ENCODE data around the gene DENND4C.
"Not testable (repeated sequence)": the region's sequence is repeated elsewhere in the genome, so short reads cannot be mapped to it uniquely, and the experiment has no call there.

DENND4C gene

DNA sequence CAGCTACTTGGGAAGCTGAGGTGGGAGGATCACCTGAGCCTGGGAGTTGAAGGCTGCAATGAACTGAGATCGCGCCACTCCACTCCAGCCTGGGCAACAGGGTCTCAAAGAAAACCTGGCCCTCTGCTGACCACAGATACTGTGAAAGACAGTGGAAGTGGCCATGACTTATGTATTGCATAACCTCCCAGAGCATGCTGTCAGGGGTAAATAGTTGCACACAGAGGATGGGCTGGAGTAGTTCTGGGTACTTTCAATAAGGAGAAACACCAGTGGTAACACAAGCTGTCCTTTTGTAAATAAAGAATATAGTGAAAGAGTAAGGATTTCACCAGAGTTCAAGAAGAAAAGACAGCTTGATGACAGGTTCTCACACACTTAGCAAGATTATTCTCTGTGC is 180.1 kb downstream of the DENND4C start:
- peak overlapping the region in 3 of 5 donors; percentile 0 to 99 (median 40) for H3K4me3 ChIP-seq (ENCODE audit: low read depth in 1 of 5, low read length in 5 of 5)
- H3K27me3 ChIP-seq (ENCODE audit: control insufficient read depth in 5 of 5, insufficient read depth in 4 of 5, low read length in 5 of 5) = no peaks in the 10 kb centered on the region
- H3K9me3 ChIP-seq (ENCODE audit: control insufficient read depth in 5 of 5, low read length in 5 of 5) = no peaks in the 10 kb centered on the region
- peaks cover 3 to 38% (median 31%) of the 10 kb centered on the region in 5 donors for H3K4me1 ChIP-seq (ENCODE audit: control insufficient read depth in 5 of 5, insufficient read depth in 5 of 5, low read length in 5 of 5)
- no peak overlapping the region for H3K9ac ChIP-seq (ENCODE audit: low read length in 5 of 5)
- no peak overlapping the region for H3K27ac ChIP-seq (ENCODE audit: low read depth, low read length)
- peaks cover 0 to 4% (median 0%) of the 10 kb centered on the region in 5 donors for H3K36me3 ChIP-seq (ENCODE audit: control insufficient read depth in 5 of 5, insufficient read depth in 5 of 5, low read length in 5 of 5)

- no peaks in the 10 kb centered on the region for H3K27me3 ChIP-seq (ENCODE audit: control insufficient read depth in 5 of 5, insufficient read depth in 4 of 5, low read length in 5 of 5)
- H3K9me3 ChIP-seq (ENCODE audit: control insufficient read depth in 5 of 5, low read length in 5 of 5) = no peaks in the 10 kb centered on the region
- no peak overlapping the region for H3K27ac ChIP-seq (ENCODE audit: low read depth, low read length)
- H3K4me1 ChIP-seq (ENCODE audit: control insufficient read depth in 5 of 5, insufficient read depth in 5 of 5, low read length in 5 of 5) = peaks cover 3 to 38% (median 31%) of the 10 kb centered on the region in 5 donors
- H3K36me3 ChIP-seq (ENCODE audit: control insufficient read depth in 5 of 5, insufficient read depth in 5 of 5, low read length in 5 of 5) = peaks cover 0 to 4% (median 0%) of the 10 kb centered on the region in 5 donors
- H3K4me3 ChIP-seq (ENCODE audit: low read depth in 1 of 5, low read length in 5 of 5) = no peak overlapping the region
- H3K9ac ChIP-seq (ENCODE audit: low read length in 5 of 5) = no peak overlapping the region
These were observed 180.8 kb downstream of the DENND4C start for GRCh38 chr9:19411316-19411715.

DNA sequence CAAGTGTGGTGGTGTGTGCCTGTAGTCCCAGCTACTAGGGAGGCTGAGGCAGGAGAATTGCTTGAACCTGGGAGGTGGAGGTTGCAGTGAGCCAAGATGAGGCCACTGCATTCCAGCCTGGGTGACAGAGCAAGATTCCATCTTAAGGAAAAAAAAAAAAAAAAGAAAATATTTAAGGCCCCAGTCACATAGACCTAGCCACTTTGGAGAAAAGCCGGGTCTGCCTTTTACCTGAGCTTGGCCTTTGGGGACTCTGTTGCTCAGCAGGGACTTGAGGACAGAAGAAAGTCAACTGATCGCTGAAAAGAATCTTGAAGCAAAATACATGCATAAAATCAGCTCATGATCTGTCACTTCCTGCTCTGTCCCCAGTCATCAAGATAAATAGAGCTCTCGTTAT is 183.0 kb downstream of the DENND4C start:
- H3K36me3 ChIP-seq (ENCODE audit: control insufficient read depth in 5 of 5, insufficient read depth in 5 of 5, low read length in 5 of 5); H3K4me3 ChIP-seq (ENCODE audit: low read depth in 1 of 5, low read length in 5 of 5); H3K27me3 ChIP-seq (ENCODE audit: control insufficient read depth in 5 of 5, insufficient read depth in 4 of 5, low read length in 5 of 5); H3K9me3 ChIP-seq (ENCODE audit: control insufficient read depth in 5 of 5, low read length in 5 of 5); H3K27ac ChIP-seq (ENCODE audit: low read depth, low read length); H3K9ac ChIP-seq (ENCODE audit: low read length in 5 of 5): not testable (repeated sequence)
- H3K4me1 ChIP-seq (ENCODE audit: control insufficient read depth in 5 of 5, insufficient read depth in 5 of 5, low read length in 5 of 5) = peaks cover 3 to 29% (median 23%) of the 10 kb centered on the region in 5 donors

DNA sequence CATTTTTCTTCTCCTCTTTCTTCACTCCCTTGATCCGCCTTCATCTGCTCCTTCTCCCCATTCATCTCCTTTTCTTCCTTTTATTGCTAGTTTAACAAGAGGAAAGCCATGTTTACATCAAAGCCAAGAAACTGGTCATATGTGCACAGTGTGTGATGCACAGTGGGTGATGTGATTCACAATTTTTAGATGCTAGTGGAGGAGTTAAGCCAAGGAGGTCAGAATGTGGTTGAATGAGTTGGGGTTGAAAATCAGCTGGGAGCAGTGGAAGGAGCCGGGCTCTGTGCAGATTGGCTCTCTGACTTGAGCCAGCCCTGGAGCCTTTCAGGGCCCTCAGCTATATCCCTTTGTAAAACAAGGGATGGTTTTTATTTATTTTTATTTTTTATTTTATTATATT is 185.7 kb downstream of the DENND4C start:
- Histone ChIP-seq H3K36me3 (ENCODE audit: control insufficient read depth in 5 of 5, insufficient read depth in 5 of 5, low read length in 5 of 5) (peaks cover 0 to 4% (median 0%) of the 10 kb centered on the region in 5 donors), H3K27me3 (ENCODE audit: control insufficient read depth in 5 of 5, insufficient read depth in 4 of 5, low read length in 5 of 5) (no peaks in the 10 kb centered on the region), H3K9me3 (ENCODE audit: control insufficient read depth in 5 of 5, low read length in 5 of 5) (no peaks in the 10 kb centered on the region), H3K27ac (ENCODE audit: low read depth, low read length) (no peak overlapping the region), H3K4me1 (ENCODE audit: control insufficient read depth in 5 of 5, insufficient read depth in 5 of 5, low read length in 5 of 5) (peaks cover 0 to 5% (median 2%) of the 10 kb centered on the region in 5 donors), H3K4me3 (ENCODE audit: low read depth in 1 of 5, low read length in 5 of 5) (no peak overlapping the region), H3K9ac (ENCODE audit: low read length in 5 of 5) (no peak overlapping the region)

DNA sequence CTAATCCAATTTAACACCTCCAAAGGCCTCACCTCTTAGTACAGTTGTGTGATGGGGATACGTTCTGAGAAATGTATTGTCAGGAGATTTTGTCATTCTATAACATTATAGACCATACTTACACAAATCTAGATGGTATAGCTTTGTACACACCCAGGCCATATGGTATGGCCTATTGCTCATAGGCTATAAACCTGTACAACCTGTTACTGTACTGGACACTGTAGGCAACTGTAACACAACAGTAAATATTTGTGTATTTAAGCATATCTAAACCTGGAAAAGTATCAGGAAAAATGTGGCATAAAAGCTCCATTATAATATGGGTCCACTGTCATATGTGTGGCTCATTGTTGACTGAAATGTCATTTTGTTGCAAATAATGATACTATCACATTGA is 190.4 kb downstream of the DENND4C start:
- Histone ChIP-seq H3K4me1 (ENCODE audit: control insufficient read depth in 5 of 5, insufficient read depth in 5 of 5, low read length in 5 of 5) (peaks cover 7 to 19% (median 19%) of the 10 kb centered on the region in 5 donors), H3K27me3 (ENCODE audit: control insufficient read depth in 5 of 5, insufficient read depth in 4 of 5, low read length in 5 of 5) (no peaks in the 10 kb centered on the region), H3K9ac (ENCODE audit: low read length in 5 of 5) (no peak overlapping the region)

More for the DNA sequence above, 190.4 kb downstream of the DENND4C start:
- peaks cover 9 to 14% (median 10%) of the 10 kb centered on the region in 5 donors for H3K36me3 ChIP-seq (ENCODE audit: control insufficient read depth in 5 of 5, insufficient read depth in 5 of 5, low read length in 5 of 5)
- no peaks in the 10 kb centered on the region for H3K9me3 ChIP-seq (ENCODE audit: control insufficient read depth in 5 of 5, low read length in 5 of 5)
- H3K4me3 ChIP-seq (ENCODE audit: low read depth in 1 of 5, low read length in 5 of 5) = no peak overlapping the region
- no peak overlapping the region for H3K27ac ChIP-seq (ENCODE audit: low read depth, low read length)
